Stimulated activated naive CD8-positive, alpha-beta T cell treated with anti-CD3 and anti-CD28 coated beads, Interleukin-15, Interleukin-2, amounts not matched to agents 100 U/mL and 50 U/mL, for 24 hours (primary cell): Measurements from ENCODE around the gene NDUFS8.
"Not testable (repeated sequence)": the region's sequence is repeated elsewhere in the genome, so short reads cannot be mapped to it uniquely, and the experiment has no call there.

Source experiments
- ATAC-seq: fragments of 150-1000 bp; cut with Tn5 transposase; one replicate; pipeline ENCODE4 v1.10.0; 2021
- DNase-seq: peaks from one replicate; pipeline ENCODE4 v3.0.0; 2021

NDUFS8 gene

GRCh38 chr11:68030318-68031143, at the start of gene NDUFS8:
TSS of gene NDUFS8 (plus strand) at chr11:68030681. CDS start at chr11:68032152, 1,471 bp downstream.
- ATAC-seq (peak; percentile 95), DNase-seq (peak; percentile 97)

GRCh38 chr11:67981226-67981625, 49.3 kb upstream of the NDUFS8 start:
- not testable (repeated sequence) for DNase-seq, ATAC-seq

- DNase-seq, result not testable (repeated sequence)
Measured at GRCh38 chr11:67982255-67982857, 48.1 kb upstream of the NDUFS8 start.

GRCh38 chr11:67983951-67984350, 46.5 kb upstream of the NDUFS8 start:
- no peak for ATAC-seq
- no peak for DNase-seq

More at GRCh38 chr11:67982255-67982857, 48.1 kb upstream of the NDUFS8 start:
- ATAC-seq, result not testable (repeated sequence)

- ATAC-seq, DNase-seq: not testable (repeated sequence)
Measured at GRCh38 chr11:67985302-67985701, 45.2 kb upstream of the NDUFS8 start.

GRCh38 chr11:67990546-67991346, 39.7 kb upstream of the NDUFS8 start:
- not testable (repeated sequence) for ATAC-seq, DNase-seq

GRCh38 chr11:67991347-67992121, 38.9 kb upstream of the NDUFS8 start:
- not testable (repeated sequence) for ATAC-seq, DNase-seq

- ATAC-seq, result not testable (repeated sequence)
Measured at GRCh38 chr11:67993821-67994220, 36.7 kb upstream of the NDUFS8 start.

GRCh38 chr11:67994387-67994786, 36.1 kb upstream of the NDUFS8 start:
- not testable (repeated sequence) for ATAC-seq

More at GRCh38 chr11:67993821-67994220, 36.7 kb upstream of the NDUFS8 start:
- peak; percentile 30 for DNase-seq

GRCh38 chr11:67995129-67995528, 35.4 kb upstream of the NDUFS8 start:
- ATAC-seq, DNase-seq: not testable (repeated sequence)

More at GRCh38 chr11:67994387-67994786, 36.1 kb upstream of the NDUFS8 start:
- DNase-seq, result not testable (repeated sequence)

- ATAC-seq, DNase-seq: not testable (repeated sequence)
Measured at GRCh38 chr11:67995579-67995978, 34.9 kb upstream of the NDUFS8 start.

- ATAC-seq, result no peak
- no peak for DNase-seq
Measured at GRCh38 chr11:67996051-67996450, 34.4 kb upstream of the NDUFS8 start.

- ATAC-seq (peak; percentile 80), DNase-seq (peak; percentile 59)
Measured at GRCh38 chr11:67996622-67997474, 33.6 kb upstream of the NDUFS8 start.

GRCh38 chr11:67997475-67997921, 33.0 kb upstream of the NDUFS8 start:
- ATAC-seq, result no peak
- DNase-seq, result no peak

- ATAC-seq (no peak), DNase-seq (no peak)
Measured at GRCh38 chr11:67998150-67999045, 32.1 kb upstream of the NDUFS8 start.

- DNase-seq (no peak), ATAC-seq (no peak)
Measured at GRCh38 chr11:67999201-67999629, 31.3 kb upstream of the NDUFS8 start.

GRCh38 chr11:67999704-68000103, 30.8 kb upstream of the NDUFS8 start:
- ATAC-seq (no peak), DNase-seq (no peak)

- DNase-seq (no peak), ATAC-seq (no peak)
Measured at GRCh38 chr11:68002575-68002937, 27.9 kb upstream of the NDUFS8 start.
